ENCODE results near the gene RHOU.

Gene RHOU

GRCh38 chr1:228786361-228787129, 51.3 kb downstream of the RHOU start:
- no peak for DNase-seq

DNA sequence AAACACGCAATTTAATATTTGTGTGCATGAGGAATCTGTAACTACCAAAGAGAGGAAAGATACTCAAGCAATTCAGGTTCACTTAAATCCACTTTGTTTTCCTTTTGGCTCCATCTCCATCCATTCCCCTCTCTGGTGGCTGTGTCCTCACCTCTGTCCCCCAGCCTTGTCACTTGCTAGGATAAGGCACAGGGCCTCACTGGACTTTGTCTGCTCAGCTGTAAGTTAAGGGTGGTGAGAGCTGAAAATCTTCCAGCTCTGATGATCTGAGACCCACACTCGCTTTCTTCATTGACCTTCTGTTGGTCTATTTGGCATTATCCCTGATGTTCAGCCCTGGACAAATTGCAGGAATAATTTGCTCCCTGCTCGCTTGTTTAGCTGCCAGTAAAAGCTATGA, 56.5 kb downstream of the RHOU start:
- DNase-seq, result no peak

DNA sequence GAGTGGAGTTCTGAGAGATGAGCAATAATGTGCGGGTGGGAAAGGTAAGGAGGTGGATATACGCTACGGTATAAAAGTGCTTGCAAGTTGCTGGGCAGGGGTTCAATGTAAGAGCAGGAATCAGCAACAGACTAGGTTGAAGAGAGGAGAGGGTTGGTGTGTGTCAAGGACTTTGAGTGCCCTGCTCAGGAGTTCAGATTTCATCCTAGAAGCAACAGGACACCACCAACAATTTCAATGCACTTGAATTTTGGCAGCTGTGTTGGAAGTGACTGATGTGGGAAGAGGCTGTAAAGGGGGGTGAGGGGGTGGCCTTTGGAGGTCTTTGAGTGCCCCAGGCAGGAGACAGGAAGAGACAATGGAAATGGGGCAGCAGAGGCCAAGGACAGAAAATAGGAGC, 57.3 kb downstream of the RHOU start:
- no peak for DNase-seq

- DNase-seq, result peak in 1 of 2 donors; percentile 20
These were observed 57.8 kb downstream of the RHOU start for GRCh38 chr1:228793032-228793431.

DNA sequence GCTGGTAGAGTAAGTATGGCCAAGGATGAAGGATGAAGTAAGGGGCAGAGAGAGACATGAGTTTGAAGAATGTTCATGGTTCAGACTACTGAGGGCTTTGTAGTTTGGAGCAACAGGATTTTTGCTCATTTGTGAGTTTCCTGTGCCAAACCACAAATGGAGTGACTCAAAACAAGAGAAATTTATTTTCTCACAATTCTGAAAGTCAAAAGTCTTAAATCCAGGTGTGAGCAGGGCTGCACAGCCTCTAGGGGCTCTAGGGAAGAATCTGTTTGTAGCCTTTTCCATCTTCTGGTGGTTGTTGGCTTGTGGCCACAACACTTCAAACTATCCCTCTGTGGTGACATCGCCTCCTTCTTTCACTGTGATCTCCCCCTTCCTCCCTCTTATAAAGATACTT, 58.9 kb downstream of the RHOU start:
- peak in 1 of 2 donors; percentile 22 for DNase-seq

GRCh38 chr1:228794810-228795209, 59.5 kb downstream of the RHOU start:
- no peak for DNase-seq

GRCh38 chr1:228795596-228795995, 60.3 kb downstream of the RHOU start:
- no peak for DNase-seq
